ENCODE measurements around the gene TSPAN9. TPM values are rescaled to one million over a fixed set of nuclear protein-coding genes. Genes with fewer than 3 reads are reported as not detected.

Gene TSPAN9
- total and polyA plus RNA-seq, 9 of the 15 experiments (the other 6 are each of a cell fraction or from before 2014, with no cell fraction given) = 0.23 to 2.1 (median 0.60) TPM; not detected in 2

- TF ChIP-seq TFAM (CRISPR knock-in tag; conservative IDR thresholded peaks at IDR 0.05) = no peak
- TF ChIP-seq KLF1 (tag; IDR thresholded peaks at IDR 0.05) = no peak
- TF ChIP-seq ZNF134 (CRISPR knock-in tag; conservative IDR thresholded peaks at IDR 0.05) = no peak
- TF ChIP-seq THAP12 (CRISPR knock-in tag; IDR thresholded peaks at IDR 0.05) = no peak
- Histone ChIP-seq H3K27ac (ENCODE audit: extremely low read depth, low read depth, low read length) (no peak overlapping the region), H3K27me3 (ENCODE audit: control insufficient read depth in 2 of 2, insufficient read depth in 2 of 2, low read length in 2 of 2) (peaks cover 0 to 66% of the 10 kb centered on the region in 2 experiments; a peak in 3 of 5 replicates), H3K9ac (ENCODE audit: insufficient read depth in 1 of 2, low read depth in 2 of 2, low read length in 2 of 2) (no peak overlapping the region), H3K4me3 (no peak overlapping the region), H3K36me3 (ENCODE audit: control insufficient read depth, insufficient read depth, low read length) (no peaks in the 10 kb centered on the region), H4K20me1 (replicated peaks; ENCODE audit: control insufficient read depth, insufficient read depth, low read length) (peaks cover 5% of the 10 kb centered on the region; the same call in 1 of the 2 replicates), H3K4me2 (ENCODE audit: insufficient read depth, low read length) (no peak overlapping the region), H3K9me3 (replicated peaks; ENCODE audit: control insufficient read depth, insufficient read depth, low read depth, low read length) (no peaks in the 10 kb centered on the region), H3K9me1 (ENCODE audit: control insufficient read depth, insufficient read depth, low read length) (no peaks in the 10 kb centered on the region), H3K4me1 (replicated peaks in 1 of 2; ENCODE audit: control insufficient read depth in 2 of 2, insufficient read depth in 2 of 2, low read length in 2 of 2) (peaks cover 0 to 3% of the 10 kb centered on the region in 2 experiments; a peak in 1 of 5 replicates), H2AFZ (ENCODE audit: low read depth, low read length) (no peak overlapping the region), H3K79me2 (ENCODE audit: control insufficient read depth, insufficient read depth, low read length) (no peaks in the 10 kb centered on the region)
- intact Hi-C loops (cut with micrococcal nuclease) = no loop called here
- CTCF ChIA-PET (ENCODE audit: low intra/inter-chr PET ratio) = no interaction called here
- BruUV-seq (replicated peaks) = no TSS peak
- in situ Hi-C loops (cut with MboI) = loop anchor here (5.0 kb wide), 1 partner anchor 506 kb away; no protein-coding TSS in a partner anchor
- POLR2A ChIA-PET = no interaction called here
- FAIRE-seq = no peak
- ATAC-seq = no peak
- WGBS (ENCODE audit: insufficient coverage, low coverage, missing lambda C conversion rate) = 2% methylated on average over 6 of the region's 6 CpGs
- no peak for DNase-seq (ENCODE audit: extremely low read depth in 1 of 4, low spot score in 3 of 4)
Measured at GRCh38 chr12:3296409-3296701, 219.2 kb downstream of the TSPAN9 start.

Measured in K562 (cell line).